ENCODE data around the gene GFOD1.
A peak's percentile ranks its signal among the peaks of the same experiment; 100 is the strongest.
"Not testable (repeated sequence)": the region's sequence is repeated elsewhere in the genome, so short reads cannot be mapped to it uniquely, and the experiment has no call there.

Gene GFOD1

DNA sequence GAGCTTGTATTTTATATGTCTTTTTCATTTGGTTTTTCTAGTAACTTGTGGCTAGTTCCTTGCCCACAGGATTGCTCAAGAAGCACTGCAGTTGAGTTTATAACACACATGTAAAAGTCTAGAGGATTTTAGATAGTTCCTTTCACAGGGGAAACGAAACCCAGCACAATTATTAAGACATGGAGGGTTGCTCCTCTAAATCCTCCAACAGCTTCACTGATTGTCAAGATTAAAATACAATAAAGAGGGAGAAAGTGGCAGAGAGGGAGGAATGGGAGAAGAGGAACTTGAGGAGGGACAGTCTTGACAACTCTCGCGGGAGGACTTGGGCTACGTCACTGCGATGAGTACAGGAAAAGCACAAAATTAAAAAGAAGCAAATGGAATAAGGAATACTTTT is 149.4 kb downstream of the GFOD1 start:
- in situ Hi-C loops (cut with HindIII; ENCODE audit: low pct_unique_long_range_greater_than_20kb, low sequenced_read_pairs), result no loop called here
- TF ChIP-seq JUND (IDR thresholded peaks at IDR 0.05; ENCODE audit: low read depth), result no peak
- no peak for DNase-seq (ENCODE audit: low read depth in 1 of 2, low spot score in 1 of 2)

DNA sequence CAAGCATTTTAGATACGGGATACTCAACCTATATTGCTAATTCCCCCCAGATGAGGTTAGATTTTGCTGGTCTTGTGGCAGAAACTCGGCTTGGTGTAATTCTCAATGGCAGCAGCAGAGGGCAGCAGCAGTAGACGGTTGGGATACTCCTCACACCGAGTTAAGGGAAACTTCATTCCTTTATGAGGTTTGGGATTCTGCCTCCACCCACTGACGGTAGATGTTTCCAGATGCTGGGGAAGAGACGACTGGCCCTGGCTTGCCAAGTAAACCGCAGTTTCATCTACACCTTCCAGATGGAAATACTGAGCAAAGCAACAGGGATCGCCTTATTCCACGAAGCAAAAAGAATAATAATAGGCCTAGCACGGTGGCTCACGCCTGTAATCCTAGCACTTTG is 150.8 kb downstream of the GFOD1 start:
- in situ Hi-C loops (cut with HindIII; ENCODE audit: low pct_unique_long_range_greater_than_20kb, low sequenced_read_pairs), result no loop called here
- no peak for TF ChIP-seq JUND (IDR thresholded peaks at IDR 0.05; ENCODE audit: low read depth)
- peak; percentile 50 to 79 for DNase-seq (ENCODE audit: low read depth in 1 of 2, low spot score in 1 of 2)

DNA sequence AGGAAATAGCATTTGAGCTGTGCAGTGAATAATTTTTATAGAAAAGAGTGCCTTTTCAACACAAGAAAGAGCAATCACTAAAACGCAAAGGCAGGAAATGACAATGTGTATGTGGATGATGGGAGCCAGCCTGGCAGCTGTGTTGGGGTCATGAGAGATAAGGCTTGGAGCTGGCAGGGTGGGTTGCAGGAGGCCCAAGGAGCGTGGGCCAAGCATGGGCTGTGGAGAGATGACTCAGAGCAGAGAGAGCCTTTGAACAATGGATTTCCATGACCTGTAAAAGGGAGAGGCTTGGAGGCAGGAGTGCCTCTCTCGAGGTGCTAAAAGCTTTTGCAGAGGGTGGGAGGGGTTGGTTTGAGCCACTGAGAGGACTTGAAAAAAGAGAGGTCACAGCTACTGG is 152.4 kb downstream of the GFOD1 start:
- no peak for TF ChIP-seq JUND (IDR thresholded peaks at IDR 0.05; ENCODE audit: low read depth)
- DNase-seq (ENCODE audit: low read depth in 1 of 2, low spot score in 1 of 2), result no peak
- in situ Hi-C loops (cut with HindIII; ENCODE audit: low pct_unique_long_range_greater_than_20kb, low sequenced_read_pairs), result no loop called here

DNA sequence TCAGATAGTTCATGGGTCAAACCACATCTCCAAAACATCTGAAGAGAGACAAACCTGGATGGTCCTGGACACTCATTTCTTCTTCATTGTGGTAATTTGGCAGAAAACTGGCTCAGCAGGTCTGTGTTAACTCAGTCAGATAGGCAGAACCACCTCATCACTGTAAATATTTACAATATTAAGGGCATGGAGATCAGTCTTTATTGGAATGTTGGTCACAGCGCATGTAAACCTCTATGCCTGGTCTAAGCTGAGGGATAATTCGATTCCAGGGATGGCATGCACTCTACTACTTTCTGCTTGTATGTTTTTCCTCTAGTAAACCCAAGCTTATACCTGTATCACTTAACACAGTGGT is 155.1 kb downstream of the GFOD1 start:
- in situ Hi-C loops (cut with HindIII; ENCODE audit: low pct_unique_long_range_greater_than_20kb, low sequenced_read_pairs), result no loop called here
- no peak for DNase-seq (ENCODE audit: low read depth in 1 of 2, low spot score in 1 of 2)

DNA sequence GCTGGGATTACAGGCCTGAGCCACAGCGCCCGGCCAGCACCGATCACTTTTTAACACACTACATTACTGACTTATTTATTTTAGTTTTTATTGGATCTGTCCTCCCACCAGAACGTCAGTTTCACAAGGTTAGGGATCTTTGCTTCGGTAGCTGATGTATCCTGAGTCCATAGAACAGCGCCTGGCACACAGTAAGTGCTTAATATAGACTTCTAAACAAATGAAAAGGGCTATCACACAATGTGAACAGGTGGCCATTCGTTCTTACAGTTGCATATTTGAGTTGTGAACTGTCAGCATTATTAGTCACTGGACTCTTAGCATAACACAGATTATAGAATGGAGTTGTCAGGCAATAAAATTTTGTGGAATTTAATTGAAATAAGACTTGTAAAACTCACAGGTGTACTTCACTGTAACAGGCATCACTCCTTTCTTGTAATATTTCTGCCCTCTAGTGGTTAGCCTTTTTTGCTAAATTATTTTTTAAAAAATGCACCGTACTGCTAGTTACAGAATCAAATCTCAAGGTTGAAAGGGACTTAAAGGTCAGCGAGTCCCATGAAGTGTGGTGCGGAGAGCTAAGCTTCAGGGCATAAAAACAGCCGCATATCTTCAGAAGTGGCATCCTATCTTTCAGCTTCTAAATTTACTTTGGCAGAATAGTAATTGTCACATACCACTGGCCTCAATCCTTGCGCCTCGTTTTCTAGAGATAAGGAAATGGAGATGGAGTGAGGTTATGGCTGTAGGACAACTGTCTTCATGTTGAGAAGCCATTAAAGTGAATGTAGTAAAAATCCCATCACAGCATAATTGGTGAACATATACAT is 155.7 kb downstream of the GFOD1 start:
- TF ChIP-seq JUND (IDR thresholded peaks at IDR 0.05; ENCODE audit: low read depth), result no peak
- peak in 1 of 2 experiments; percentile 49 for DNase-seq (ENCODE audit: low read depth in 1 of 2, low spot score in 1 of 2)
- in situ Hi-C loops (cut with HindIII; ENCODE audit: low pct_unique_long_range_greater_than_20kb, low sequenced_read_pairs), result no loop called here

More for the DNA sequence above, 155.1 kb downstream of the GFOD1 start:
- TF ChIP-seq JUND (IDR thresholded peaks at IDR 0.05; ENCODE audit: low read depth), result no peak

DNA sequence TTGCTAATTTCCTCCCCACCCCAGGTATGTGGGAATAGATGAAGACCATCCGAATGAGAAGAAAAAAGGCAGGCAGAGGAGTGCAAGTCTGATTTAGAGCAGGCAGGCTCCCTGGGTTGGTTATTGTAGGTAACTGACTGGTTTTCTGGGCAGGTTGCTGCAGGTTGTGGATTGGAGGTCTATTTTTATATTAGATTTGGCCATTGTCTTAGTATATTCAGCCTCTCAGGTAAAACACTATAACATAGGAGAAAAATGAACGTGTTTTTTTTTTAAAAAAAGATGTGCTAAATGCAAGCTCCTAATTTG is 158.6 kb downstream of the GFOD1 start:
- no peak for DNase-seq (ENCODE audit: low read depth in 1 of 2, low spot score in 1 of 2)
- in situ Hi-C loops (cut with HindIII; ENCODE audit: low pct_unique_long_range_greater_than_20kb, low sequenced_read_pairs), result no loop called here

DNA sequence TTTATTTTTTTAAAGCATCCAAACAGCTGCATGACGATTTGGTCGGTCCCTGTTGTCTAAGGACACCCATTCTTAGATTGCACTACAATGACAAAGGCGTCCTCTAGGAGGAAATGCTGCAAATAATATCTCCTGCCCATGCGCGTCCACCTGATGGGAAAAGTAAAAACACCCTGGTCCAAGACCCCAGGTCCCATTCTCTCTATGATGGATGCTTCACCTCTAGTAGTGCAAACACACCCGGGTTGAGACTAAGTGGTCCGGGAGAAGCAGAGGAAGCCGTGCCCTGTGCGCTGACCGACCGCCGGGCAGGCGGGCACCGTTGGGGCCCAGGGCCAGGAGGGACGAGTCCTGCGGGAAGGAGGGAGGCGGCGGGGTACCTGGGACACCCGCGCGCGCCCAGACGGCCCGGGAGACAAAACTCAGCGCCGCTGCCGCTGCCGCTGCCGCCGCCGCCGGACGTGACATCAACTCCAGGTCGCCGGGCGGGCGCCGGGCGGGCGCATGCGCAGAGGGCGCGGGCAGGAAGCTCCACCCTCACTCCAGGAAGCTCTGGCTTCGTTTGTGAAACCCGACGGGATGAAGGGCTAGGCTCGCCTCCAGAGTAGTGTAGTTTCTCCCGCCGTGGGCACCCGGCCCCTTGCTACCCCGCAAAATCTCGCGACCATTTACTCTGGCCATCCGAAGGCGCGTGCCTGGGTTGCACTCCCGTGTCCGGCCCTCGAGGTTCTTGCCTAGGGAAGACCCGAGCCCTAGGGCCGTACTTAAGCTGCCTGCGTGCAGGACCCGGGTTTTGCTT is 159.1 kb downstream of the GFOD1 start, which contains the start of gene TBC1D7:
Gene TBC1D7 (minus strand): TSS at position 462 of the 799 bp plus-strand sequence. CDS start 1,639 bp downstream, outside the sequence.
- DNase-seq (ENCODE audit: low read depth in 1 of 2, low spot score in 1 of 2), result peak; percentile 80 to 95
- in situ Hi-C loops (cut with HindIII; ENCODE audit: low pct_unique_long_range_greater_than_20kb, low sequenced_read_pairs), result no loop called here
- no peak for TF ChIP-seq JUND (IDR thresholded peaks at IDR 0.05; ENCODE audit: low read depth)

More for the DNA sequence above, 158.6 kb downstream of the GFOD1 start:
- TF ChIP-seq JUND (IDR thresholded peaks at IDR 0.05; ENCODE audit: low read depth), result no peak

DNA sequence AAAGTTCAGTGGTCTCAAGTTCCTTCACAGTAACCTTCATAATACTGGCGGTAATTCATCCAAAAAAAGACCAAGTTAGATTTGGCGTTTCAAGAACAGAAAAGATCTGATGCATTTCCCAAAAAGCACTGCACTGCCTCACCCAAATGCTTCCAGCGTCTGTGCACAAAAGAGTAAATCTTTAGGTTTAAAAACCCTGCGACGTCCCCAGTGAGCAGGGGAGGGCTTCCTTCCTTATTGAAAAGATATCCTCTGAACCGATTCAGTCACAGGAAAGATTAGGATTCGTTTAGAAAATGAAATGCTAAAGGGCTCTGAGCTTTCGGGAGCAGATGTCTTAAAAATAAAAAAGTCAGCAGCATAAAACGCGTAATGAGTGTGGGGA is 159.7 kb downstream of the GFOD1 start:
- in situ Hi-C loops (cut with HindIII; ENCODE audit: low pct_unique_long_range_greater_than_20kb, low sequenced_read_pairs), result no loop called here
- no peak for TF ChIP-seq JUND (IDR thresholded peaks at IDR 0.05; ENCODE audit: low read depth)
- DNase-seq (ENCODE audit: low read depth in 1 of 2, low spot score in 1 of 2), result no peak

DNA sequence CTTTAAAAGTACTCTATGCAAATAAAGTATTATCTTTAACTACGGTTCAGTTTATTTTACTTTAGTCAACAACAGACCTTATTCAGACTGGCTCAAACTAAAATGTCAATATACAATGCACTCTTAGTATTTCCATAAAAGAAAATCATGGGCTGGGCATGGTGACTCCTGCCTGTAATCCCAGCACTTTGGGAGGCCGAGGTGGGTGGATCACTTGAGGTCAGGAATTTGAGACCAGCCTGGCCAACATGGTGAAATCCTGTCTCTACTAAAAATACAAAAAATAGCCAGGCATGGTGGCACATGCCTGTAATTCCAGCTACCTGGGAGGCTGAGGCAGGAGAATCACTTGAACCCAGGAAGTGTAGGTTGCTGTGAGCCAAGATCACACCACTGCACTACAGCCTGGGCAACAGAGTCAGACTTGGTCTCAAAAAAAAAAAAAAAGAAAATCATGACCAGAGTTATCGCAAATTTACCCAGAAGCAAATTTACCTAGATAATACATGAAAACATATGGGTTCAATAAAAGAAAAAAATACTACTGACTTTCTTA is 161.3 kb downstream of the GFOD1 start:
- DNase-seq (ENCODE audit: low read depth in 1 of 2, low spot score in 1 of 2); in situ Hi-C loops (cut with HindIII; ENCODE audit: low pct_unique_long_range_greater_than_20kb, low sequenced_read_pairs): not testable (repeated sequence)

DNA sequence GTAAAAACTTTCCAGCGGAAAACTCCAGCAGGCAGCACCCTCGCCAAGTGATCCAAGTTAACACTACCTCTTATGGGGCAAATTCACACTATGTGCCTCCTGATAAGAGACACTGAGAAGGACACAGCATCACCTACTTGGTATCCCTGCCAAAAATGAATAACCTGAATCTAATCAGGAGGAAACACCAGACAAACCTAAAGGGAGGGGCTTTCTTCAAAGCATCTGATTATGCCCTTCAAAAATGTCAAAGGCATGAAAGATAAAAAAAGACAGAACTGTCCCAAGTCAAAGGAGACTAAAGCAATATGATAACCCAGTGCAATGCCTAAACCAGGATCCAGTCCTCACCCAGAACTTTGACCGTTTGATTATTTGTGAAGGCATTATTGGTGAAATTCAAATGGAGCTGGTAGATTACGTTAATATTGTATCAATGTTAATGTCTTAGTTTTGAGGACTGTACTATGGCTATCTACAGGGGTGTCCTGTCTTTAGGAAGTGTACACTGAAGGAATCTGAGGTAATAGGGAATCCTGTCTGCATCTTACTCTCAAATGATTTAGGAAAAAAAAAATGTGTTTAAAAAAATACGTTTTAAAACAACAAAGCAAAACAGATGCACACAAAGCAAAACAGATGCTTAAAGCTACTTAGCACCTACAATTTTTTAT is 167.4 kb downstream of the GFOD1 start:
- TF ChIP-seq JUND (IDR thresholded peaks at IDR 0.05; ENCODE audit: low read depth), result no peak
- in situ Hi-C loops (cut with HindIII; ENCODE audit: low pct_unique_long_range_greater_than_20kb, low sequenced_read_pairs), result no loop called here
- no peak for DNase-seq (ENCODE audit: low read depth in 1 of 2, low spot score in 1 of 2)

DNA sequence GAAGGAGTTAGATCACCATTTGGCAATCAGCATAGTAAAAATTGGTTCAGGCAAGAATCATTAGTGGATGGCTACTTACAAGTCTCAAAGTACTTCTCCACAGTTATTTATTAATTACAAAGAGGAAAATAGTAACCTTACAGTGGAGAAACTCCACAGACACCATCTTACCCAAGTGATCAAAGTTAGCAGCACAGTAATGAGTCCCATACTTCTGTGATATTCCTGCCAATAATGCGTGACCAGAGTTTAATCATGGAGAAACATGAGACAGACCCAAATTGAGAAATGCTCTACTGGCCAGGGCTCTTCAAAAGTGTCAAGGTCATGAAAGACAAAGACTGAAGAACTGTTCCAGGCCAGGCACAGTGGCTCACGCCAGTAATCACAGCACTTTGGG is 168.6 kb downstream of the GFOD1 start:
- DNase-seq (ENCODE audit: low read depth in 1 of 2, low spot score in 1 of 2), result no peak
- TF ChIP-seq JUND (IDR thresholded peaks at IDR 0.05; ENCODE audit: low read depth), result no peak
- in situ Hi-C loops (cut with HindIII; ENCODE audit: low pct_unique_long_range_greater_than_20kb, low sequenced_read_pairs), result no loop called here

DNA sequence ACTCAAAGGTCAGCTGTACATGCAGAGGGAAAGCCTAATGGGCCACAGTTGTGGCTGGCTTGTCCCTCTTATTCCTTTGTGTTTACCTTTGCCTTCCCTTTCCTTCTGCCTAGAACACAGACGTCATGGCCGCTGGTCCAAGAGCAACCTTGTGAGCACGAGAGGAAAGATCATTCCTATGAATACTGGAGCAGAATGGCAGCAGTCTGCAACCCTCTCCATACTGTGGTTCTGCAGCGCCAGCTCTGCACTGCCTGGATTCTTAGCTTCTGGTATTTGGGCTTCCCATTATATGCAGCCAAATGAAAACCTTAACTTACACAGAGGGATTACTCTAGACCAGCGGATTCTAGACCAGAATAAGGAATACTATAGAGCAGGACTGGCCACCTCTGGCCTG is 171.5 kb downstream of the GFOD1 start:
- in situ Hi-C loops (cut with HindIII; ENCODE audit: low pct_unique_long_range_greater_than_20kb, low sequenced_read_pairs), result no loop called here
- TF ChIP-seq JUND (IDR thresholded peaks at IDR 0.05; ENCODE audit: low read depth), result no peak
- DNase-seq (ENCODE audit: low read depth in 1 of 2, low spot score in 1 of 2), result no peak
